SK-N-SH treated with all-trans-retinoic acid at 6 μM for 48 hours (cell line): ENCODE results near the gene CHFR.

Experiments
- TF ChIP-seq, protein P1 (sequence below): fragments of 250-450 bp; sonication (Bioruptor Pico); IDR thresholded peaks from 2 replicates; pipeline ENCODE4 v1.5.1; 2020; ENCODE audit warnings: low read depth, mild to moderate bottlenecking, moderate library complexity
- TF ChIP-seq, protein P2 (sequence below): fragments of 250-450 bp; sonication (Bioruptor Pico); IDR thresholded peaks from 2 replicates; pipeline ENCODE4 v1.8.0; 2020; ENCODE audit warnings: mild to moderate bottlenecking, moderate library complexity, borderline replicate concordance

DNA sequence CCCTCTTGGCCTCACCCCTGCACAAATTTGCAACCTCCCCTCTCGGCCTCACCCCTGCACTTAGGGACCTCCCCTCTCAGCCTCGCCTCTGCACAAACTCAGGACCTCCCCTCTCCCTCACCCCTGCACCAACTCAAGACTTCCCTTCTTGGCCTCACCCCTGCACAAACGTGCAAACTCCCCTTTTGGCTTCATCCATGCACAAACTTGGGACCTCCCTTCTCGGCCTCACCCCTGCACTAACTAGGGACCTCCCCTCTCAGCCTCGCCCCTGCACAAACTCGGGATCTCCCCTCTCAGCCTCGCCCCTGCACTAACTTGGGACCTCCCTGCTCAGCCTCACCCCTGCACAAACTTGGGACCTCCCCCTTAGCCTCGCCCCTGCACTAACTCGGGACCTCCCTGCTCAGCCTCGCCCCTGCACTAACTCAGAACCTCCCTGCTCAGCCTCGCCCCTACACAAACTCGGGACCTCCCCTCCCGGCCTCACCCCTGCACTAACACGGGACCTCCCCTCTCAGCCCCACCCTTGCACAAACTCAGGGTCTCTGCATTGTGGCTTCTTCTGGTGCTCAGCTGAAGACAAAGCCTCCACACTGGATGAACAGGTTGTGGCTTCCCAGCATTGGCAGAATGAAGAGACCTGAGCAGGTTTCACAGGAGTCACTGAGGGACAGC is 47.7 kb downstream of the CHFR start:
- TF ChIP-seq, protein P1, sequence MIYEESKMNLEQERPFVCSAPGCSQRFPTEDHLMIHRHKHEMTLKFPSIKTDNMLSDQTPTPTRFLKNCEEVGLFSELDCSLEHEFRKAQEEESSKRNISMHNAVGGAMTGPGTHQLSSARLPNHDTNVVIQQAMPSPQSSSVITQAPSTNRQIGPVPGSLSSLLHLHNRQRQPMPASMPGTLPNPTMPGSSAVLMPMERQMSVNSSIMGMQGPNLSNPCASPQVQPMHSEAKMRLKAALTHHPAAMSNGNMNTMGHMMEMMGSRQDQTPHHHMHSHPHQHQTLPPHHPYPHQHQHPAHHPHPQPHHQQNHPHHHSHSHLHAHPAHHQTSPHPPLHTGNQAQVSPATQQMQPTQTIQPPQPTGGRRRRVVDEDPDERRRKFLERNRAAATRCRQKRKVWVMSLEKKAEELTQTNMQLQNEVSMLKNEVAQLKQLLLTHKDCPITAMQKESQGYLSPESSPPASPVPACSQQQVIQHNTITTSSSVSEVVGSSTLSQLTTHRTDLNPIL (CRISPR knock-in tag) = no peak
- TF ChIP-seq, protein P2, sequence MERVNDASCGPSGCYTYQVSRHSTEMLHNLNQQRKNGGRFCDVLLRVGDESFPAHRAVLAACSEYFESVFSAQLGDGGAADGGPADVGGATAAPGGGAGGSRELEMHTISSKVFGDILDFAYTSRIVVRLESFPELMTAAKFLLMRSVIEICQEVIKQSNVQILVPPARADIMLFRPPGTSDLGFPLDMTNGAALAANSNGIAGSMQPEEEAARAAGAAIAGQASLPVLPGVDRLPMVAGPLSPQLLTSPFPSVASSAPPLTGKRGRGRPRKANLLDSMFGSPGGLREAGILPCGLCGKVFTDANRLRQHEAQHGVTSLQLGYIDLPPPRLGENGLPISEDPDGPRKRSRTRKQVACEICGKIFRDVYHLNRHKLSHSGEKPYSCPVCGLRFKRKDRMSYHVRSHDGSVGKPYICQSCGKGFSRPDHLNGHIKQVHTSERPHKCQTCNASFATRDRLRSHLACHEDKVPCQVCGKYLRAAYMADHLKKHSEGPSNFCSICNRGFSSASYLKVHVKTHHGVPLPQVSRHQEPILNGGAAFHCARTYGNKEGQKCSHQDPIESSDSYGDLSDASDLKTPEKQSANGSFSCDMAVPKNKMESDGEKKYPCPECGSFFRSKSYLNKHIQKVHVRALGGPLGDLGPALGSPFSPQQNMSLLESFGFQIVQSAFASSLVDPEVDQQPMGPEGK (CRISPR knock-in tag) = no peak
